ENCODE data around the gene YIPF2.

The YIPF2 gene

DNA sequence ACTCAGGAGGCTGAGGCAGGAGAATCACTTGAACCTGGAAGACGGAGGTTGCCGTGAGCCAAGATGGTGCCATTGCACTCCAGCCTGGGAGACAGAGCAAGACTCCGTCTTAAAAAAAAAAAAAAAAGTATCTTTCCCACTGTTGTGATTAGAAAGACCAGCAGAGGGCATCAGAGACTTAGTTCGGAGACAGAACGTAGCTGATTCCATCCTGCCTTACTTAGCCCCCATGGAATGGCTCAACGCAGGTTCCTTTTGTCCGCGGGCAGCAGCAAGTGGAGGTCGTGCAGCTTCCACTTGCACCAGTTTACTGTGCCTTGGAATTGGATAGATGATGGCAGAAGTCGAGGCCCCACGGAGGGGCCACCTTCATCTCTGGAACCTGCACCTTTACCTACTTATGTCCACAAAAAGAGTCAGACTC is 8.2 kb upstream of the YIPF2 start:
- DNase-seq, result peak; percentile 62

DNA sequence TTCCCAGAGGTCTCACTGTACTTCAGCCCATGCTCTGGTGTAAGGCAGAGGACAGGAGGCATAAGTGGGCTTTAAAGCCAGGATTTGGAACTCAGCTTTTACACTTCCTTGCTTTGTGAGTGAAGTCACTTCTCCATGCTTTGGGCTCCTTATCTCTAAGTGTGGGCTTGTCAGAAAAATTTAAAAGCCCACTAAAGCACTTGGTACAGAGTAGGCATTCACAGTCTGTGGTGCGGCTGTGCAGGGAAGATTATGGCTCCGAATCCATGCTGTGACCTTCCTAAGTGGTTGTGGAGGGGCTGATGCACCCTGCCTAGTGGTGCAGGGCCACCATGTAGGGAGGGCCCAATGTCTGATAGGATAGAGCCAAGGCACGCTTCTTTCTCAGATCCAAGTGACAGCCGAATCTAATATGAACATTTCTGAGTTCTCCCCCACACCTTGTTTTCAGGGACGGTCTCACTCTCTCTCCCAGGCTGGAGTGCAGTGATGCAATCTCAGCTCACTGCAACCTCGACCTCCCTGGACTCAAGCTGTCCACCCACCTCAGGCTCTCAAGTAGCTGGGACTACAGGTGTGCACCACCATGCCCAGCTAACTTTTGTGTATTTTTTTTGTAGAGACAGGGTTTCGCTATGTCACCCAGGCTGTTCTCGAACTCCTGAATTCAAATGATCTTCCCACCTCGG is 7.1 kb upstream of the YIPF2 start:
- no peak for DNase-seq

- no peak for DNase-seq
Measured at GRCh38 chr19:10929402-10929794, 959 bp upstream of the YIPF2 start.

- no peak for DNase-seq
Measured at GRCh38 chr19:10927730-10928562, 493 bp downstream of the YIPF2 start.

GRCh38 chr19:10924597-10924996 is 3.8 kb downstream of the YIPF2 start:
- no peak for DNase-seq

GRCh38 chr19:10923260-10924112 is 5.0 kb downstream of the YIPF2 start:
- no peak for DNase-seq

DNA sequence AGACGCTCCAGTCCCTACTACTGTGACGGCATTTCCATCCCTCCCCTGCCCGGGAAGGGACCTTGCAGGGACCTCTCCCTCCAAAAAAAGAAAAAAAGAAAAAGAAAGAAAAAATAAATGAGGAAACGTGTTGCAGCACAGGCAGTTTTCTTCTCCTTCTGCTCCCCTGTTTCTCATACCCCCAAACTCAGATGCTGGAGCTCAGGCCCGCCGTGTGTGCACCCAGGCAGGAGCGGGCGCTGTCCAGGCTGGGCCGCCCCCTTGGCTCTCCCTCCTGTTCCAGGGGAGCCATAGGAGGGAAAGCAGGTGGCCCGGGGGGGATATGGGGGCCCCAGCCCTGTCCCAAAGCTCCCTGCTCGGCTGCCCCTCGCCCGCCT is 5.8 kb downstream of the YIPF2 start:
- DNase-seq, result no peak

GRCh38 chr19:10921910-10922637 is 6.4 kb downstream of the YIPF2 start:
- DNase-seq, result no peak

GRCh38 chr19:10921199-10921909 is 7.1 kb downstream of the YIPF2 start:
- no peak for DNase-seq

DNA sequence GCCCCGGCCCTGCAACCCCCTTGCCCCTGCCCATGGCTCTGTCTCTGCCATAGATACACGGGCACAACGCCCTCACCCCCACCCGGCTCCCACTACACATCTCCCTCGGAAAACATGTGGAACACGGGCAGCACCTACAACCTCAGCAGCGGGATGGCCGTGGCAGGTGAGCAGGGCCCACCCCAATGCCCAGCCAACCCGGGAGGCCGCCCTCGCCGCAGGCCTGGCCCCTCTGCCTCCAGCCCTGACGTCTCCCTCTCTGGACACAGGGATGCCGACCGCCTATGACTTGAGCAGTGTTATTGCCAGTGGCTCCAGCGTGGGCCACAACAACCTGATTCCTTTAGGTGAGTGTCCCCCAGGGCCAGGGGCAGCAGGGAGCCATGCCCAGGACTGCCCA is 7.7 kb downstream of the YIPF2 start:
- no peak for DNase-seq

DNA sequence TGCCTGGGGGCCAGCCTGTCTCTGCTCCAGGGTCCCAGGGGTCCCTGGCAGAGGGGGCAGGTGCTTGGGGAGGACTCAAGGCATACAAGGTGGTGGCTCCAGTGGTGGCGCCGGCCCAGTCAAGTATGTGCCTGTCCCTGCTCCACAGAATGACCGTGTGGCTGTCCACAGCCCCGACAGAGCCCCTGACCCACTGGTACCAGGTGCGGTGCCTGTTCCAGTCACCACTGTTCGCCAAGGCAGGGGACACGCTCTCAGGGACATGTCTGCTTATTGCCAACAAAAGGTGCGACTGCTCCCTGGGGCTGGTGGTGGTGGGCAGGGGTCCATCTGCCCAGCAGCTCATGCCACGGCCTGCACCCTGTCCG is 8.2 kb downstream of the YIPF2 start:
- DNase-seq, result no peak

DNA sequence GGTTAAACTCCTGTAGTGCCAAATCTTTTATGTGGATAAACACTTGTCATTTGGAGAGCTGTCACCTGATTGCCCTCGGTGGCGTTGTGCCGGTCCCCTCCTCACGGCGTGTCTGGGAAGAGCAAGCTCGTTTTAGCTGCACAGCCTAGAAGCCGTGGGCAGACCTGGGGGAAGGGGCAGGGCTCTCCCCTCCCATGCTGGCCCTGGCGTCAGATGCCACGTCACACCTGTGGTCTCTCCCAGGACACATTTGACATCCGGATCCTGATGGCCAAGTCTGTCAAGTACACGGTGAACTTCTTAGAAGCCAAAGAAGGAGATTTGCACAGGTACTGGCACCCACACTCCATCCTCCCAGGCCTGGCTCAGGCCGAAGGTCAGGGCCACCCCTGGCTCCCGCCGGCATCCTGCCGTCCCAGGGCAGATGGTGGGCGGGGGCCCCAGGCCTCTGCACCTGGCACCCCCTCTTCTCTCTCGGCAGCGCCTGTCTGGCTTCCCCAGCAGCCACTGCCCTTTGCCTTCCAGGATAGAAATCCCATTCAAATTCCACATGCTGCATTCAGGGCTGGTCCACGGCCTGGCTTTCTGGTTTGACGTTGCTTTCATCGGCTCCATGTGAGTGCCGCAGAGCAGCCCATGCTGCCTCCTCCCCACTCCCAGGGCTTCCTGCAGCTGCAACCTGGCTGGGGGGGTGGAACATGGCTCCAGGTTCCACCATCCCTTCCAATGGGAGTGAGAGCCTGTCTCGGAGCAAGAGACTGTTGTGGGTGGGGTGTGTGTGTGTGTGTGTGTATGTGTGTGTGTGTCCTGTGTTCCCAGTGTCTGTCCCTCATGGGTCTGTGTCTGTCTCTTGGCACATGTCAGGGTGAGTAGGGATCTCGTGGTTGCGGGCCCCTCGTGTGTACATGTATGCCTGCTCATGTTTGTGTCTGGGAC is 8.8 kb downstream of the YIPF2 start:
- no peak for DNase-seq

- no peak for DNase-seq
Measured at GRCh38 chr19:10918359-10918758, 10.1 kb downstream of the YIPF2 start.

DNA sequence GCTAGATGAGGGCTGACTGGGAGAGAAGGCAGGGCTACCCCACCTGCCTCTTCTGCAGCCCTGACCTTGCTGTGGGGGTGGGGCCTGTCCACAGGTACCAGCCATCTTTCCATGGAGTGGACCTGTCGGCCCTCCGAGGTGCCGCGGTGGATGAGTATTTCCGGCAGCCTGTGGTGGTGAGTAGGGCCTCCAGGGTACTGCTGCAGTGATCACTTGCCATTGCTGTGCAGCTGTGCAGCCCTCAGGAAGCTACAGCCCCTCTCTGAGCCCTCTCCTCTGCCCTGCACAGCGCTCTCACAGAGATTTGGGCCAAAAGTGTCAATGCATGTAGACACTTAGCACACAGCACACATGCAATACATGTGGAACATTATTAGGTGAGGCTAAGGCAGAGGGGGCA is 11.8 kb downstream of the YIPF2 start:
- no peak for DNase-seq

- DNase-seq, result no peak
Measured at GRCh38 chr19:10915130-10916091, 13.0 kb downstream of the YIPF2 start.

GRCh38 chr19:10913716-10914340 is 14.6 kb downstream of the YIPF2 start:
- no peak for DNase-seq

GRCh38 chr19:10912619-10913018 is 15.8 kb downstream of the YIPF2 start:
- no peak for DNase-seq

DNA sequence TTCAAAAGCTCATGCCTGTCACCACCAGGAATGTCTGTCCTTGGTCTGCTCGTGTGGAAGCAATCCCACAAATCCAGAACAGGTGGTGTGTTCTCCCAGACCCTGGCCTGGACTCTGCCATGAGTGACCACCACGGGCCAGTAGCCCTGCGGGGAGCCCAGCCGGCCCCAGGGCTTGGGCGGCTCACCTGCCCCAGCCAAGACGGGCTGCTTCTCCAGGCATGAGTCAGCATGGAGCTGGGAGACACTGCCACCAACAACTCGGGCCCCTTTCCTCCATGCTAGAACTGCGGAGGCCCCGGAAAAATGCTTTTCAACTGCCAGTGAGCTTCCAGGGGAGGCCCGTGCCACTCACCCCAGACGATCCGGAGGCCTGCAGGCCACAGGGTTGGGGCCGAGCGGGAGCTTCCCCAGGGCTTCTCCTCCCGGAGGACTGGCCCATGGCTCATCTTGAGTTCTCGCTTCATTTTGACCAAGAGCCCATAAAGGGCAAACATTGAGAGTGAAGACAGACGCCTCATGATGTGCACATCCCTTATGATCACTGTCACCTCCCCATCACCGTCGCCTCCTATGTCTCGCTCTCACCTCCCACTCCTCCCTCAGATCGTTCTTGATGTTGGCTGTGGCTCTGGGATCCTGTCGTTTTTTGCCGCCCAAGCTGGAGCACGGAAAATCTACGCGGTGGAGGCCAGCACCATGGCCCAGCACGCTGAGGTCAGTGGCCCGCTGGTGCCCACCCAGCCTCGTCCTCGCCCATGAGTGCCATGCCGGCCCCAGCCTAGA is 16.7 kb downstream of the YIPF2 start:
- DNase-seq, result no peak
